K562 (cell line): ENCODE results near the gene WASHC4. TPM values are rescaled to one million over a fixed set of nuclear protein-coding genes. Genes with fewer than 3 reads are reported as not detected.

ENCODE experiments used
- ATAC-seq: fragments of 200-7000 bp; cut with Tn5 transposase; 3 replicates; pipeline ENCODE4 v1.9.1; 2020; ENCODE audit warnings: moderate library complexity
- BruUV-seq: library from RNA; stranded (reverse); fragments of 400-500 nt; replicated peaks from 2 replicates; lab custom pipeline; 2021; lab: Mats Ljungman, UMichigan
- CTCF ChIA-PET: fragments of 300-600 bp; formaldehyde crosslinking; extraction: SDS; loops from one replicate; lab custom pipeline; 2021; ENCODE audit warnings: low intra/inter-chr PET ratio; lab: Yijun Ruan, JAX
- POLR2A ChIA-PET: fragments of 300-600, 350-650 bp; sonication (Branson Sonifier 250); formaldehyde crosslinking; extraction: SDS; loops from one replicate; lab custom pipeline; 2021; ENCODE audit warnings: antibody characterized with exemption, inconsistent platforms; lab: Yijun Ruan, JAX
- DNase-seq, 4 experiments: peaks; one replicate each; pipeline versions ENCODE4 v3.0.0 to v3.0.0-alpha.2; 2011 to 2018; ENCODE audit warnings: low spot score in 3 of 4, mixed read lengths in 3 of 4; ENCODE audit errors: extremely low read depth in 1 of 4
- FAIRE-seq: peaks from 2 replicates; lab custom pipeline; 2011; peaks lifted over from hg19 to GRCh38; lab: Jason Lieb, UNC
- H2AFZ ChIP-seq: 2 replicates; pipeline ENCODE4 v1.6.0; 2011; ENCODE audit warnings: low read depth, low read length, control low read depth, inconsistent platforms
- H3K27ac ChIP-seq: fragments of 200-600 bp; 3 replicates; pipeline ENCODE4 v1.8.0; 2011; ENCODE audit warnings: low read depth, mild to moderate bottlenecking, control low read depth, inconsistent platforms, low read length, moderate library complexity, mixed read lengths; ENCODE audit errors: extremely low read depth
- H3K27me3 ChIP-seq, 2 experiments: fragments of 300-600 bp in 1 of 2; 2 replicates in 1 of 2; 3 replicates in 1 of 2; pipeline versions ENCODE4 v1.6.0 to v1.8.0; 2011; ENCODE audit warnings: inconsistent platforms in 2 of 2, low read length in 2 of 2, mild to moderate bottlenecking in 1 of 2, mixed read lengths in 1 of 2, moderate library complexity in 1 of 2; ENCODE audit not compliant: control insufficient read depth in 2 of 2, insufficient read depth in 2 of 2
- H3K36me3 ChIP-seq: fragments of 300-600 bp; 3 replicates; pipeline ENCODE4 v1.8.0; 2011; ENCODE audit warnings: mild to moderate bottlenecking, low read length, inconsistent platforms; ENCODE audit not compliant: control insufficient read depth, insufficient read depth
- H3K4me1 ChIP-seq, 2 experiments: fragments of 200-600 bp in 1 of 2; replicated peaks in 1 of 2; 2 replicates in 1 of 2; 3 replicates in 1 of 2; pipeline versions ENCODE4 v1.5.1 to v1.8.0; 2011; ENCODE audit warnings: inconsistent platforms in 2 of 2, low read length in 2 of 2, mild to moderate bottlenecking in 1 of 2, mixed read lengths in 1 of 2, moderate library complexity in 1 of 2; ENCODE audit not compliant: control insufficient read depth in 2 of 2, insufficient read depth in 2 of 2
- H3K4me2 ChIP-seq: 2 replicates; pipeline ENCODE4 v1.6.1; 2011; ENCODE audit warnings: low read length, control low read depth, inconsistent platforms, mixed read lengths; ENCODE audit not compliant: insufficient read depth
- H3K4me3 ChIP-seq: fragments of 200-600 bp; sonication (generic), shearing (Covaris generic); 2 replicates; pipeline ENCODE4 v1.5.1; 2016; ENCODE audit warnings: control low read depth, inconsistent platforms
- H3K79me2 ChIP-seq: fragments of 200-600 bp; 3 replicates; pipeline ENCODE4 v1.8.0; 2011; ENCODE audit warnings: low read length, inconsistent platforms; ENCODE audit not compliant: control insufficient read depth, insufficient read depth
- H3K9ac ChIP-seq, 2 experiments: 2 replicates each; pipeline versions ENCODE4 v1.6.0 to v1.6.1; 2011; ENCODE audit warnings: low read depth in 2 of 2, low read length in 2 of 2, control low read depth in 1 of 2, inconsistent platforms in 1 of 2, mild to moderate bottlenecking in 1 of 2, mixed read lengths in 1 of 2; ENCODE audit not compliant: insufficient read depth in 1 of 2
- H3K9me1 ChIP-seq: one replicate; pipeline ENCODE4 v1.6.0; 2011; ENCODE audit warnings: inconsistent platforms, mild to moderate bottlenecking, low read length, moderate library complexity; ENCODE audit not compliant: control insufficient read depth, insufficient read depth
- H3K9me3 ChIP-seq: replicated peaks from 2 replicates; pipeline ENCODE4 v1.5.1; 2011; ENCODE audit warnings: low read depth, low read length, inconsistent platforms; ENCODE audit not compliant: control insufficient read depth, insufficient read depth
- H4K20me1 ChIP-seq: replicated peaks from 2 replicates; pipeline ENCODE4 v1.6.1; 2011; ENCODE audit warnings: low read length, inconsistent platforms, mixed read lengths; ENCODE audit not compliant: control insufficient read depth, insufficient read depth
- CHD1 ChIP-seq: fragments of 200-600 bp; sonication (generic); IDR thresholded peaks from one replicate; pipeline ENCODE4 v1.6.1; 2012; ENCODE audit warnings: mild to moderate bottlenecking, moderate library complexity, low read length, inconsistent platforms
- EP400 ChIP-seq: fragments of 450-650 bp; IDR thresholded peaks from 2 replicates; pipeline ENCODE4 v1.6.1; 2017; ENCODE audit warnings: antibody characterized with exemption, mild to moderate bottlenecking, moderate library complexity
- ETV6 ChIP-seq, 3 experiments: fragments of 150-350 bp in 1 of 3; sonication (generic) in 1 of 3; formaldehyde crosslinking in 1 of 3; IDR thresholded peaks; 2 replicates each; pipeline versions ENCODE4 v1.6.1 to v1.8.0; 2014 to 2022; ENCODE audit warnings: borderline replicate concordance in 2 of 3, low read depth in 2 of 3, antibody characterized with exemption in 1 of 3, low read length in 1 of 3, mild to moderate bottlenecking in 1 of 3, missing genetic modification reagents in 1 of 3
- NR2C1 ChIP-seq, 2 experiments: fragments of 450-650 bp; IDR thresholded peaks; 2 replicates each; pipeline ENCODE4 v1.6.1; 2017; ENCODE audit warnings: mild to moderate bottlenecking in 2 of 2, antibody characterized with exemption in 1 of 2, inconsistent platforms in 1 of 2, missing compliant biosample characterization in 1 of 2, missing genetic modification characterization in 1 of 2
- RBM17 ChIP-seq: fragments of 200-400 bp; formaldehyde crosslinking; IDR thresholded peaks from 2 replicates; pipeline ENCODE4 v1.6.1; 2017; ENCODE audit warnings: low read depth, mild to moderate bottlenecking, low read length, borderline replicate concordance
- ZNF12 ChIP-seq: sonication (generic); formaldehyde crosslinking; IDR thresholded peaks from 2 replicates; pipeline ENCODE4 v1.4.0; 2020; ENCODE audit warnings: mild to moderate bottlenecking, missing genetic modification reagents
- ZNF239 ChIP-seq: fragments of 250-450 bp; sonication (Bioruptor Pico); IDR thresholded peaks from 2 replicates; pipeline ENCODE4 v1.4.0; 2020; ENCODE audit warnings: mild to moderate bottlenecking
- WGBS: fragments of 100-300 bp; shearing (Covaris generic); methylation state at CpG from one replicate; pipeline ENCODE4 v1.1.6; 2016; ENCODE audit warnings: low coverage, mixed read lengths; ENCODE audit not compliant: insufficient coverage; ENCODE audit errors: missing lambda C conversion rate; 5-methylcytosine and 5-hydroxymethylcytosine counted together
- in situ Hi-C: fragments of 300-500 bp; cut with MboI; formaldehyde crosslinking; loops from 4 replicates; pipeline ENCODE4 v1.15.0; 2018; ENCODE audit warnings: inconsistent platforms, mixed read lengths
- intact Hi-C: fragments of 100-400 bp; cut with micrococcal nuclease; formaldehyde crosslinking; loops from 2 replicates; pipeline ENCODE4 v1.14.2; 2022
- polyA plus RNA-seq, 8 experiments: library from polyadenylated mRNA; depleted of rRNA in 4 of 8; stranded (reverse) in 5 of 8; unstranded in 3 of 8; fragments of >200 nt; fragmentation: Nextera tagmentation in 2 of 8; fragmentation: Illumina TruSeq in 1 of 8; extraction: Ambion mirVana in 2 of 8; extraction: Trizol in 1 of 8; gene quantifications; 2 replicates each; pipeline versions ENCODE4 v1.2.1 to v1.2.3, GENCODE V29; 2011 to 2014; ENCODE audit warnings: inconsistent platforms in 1 of 8, missing spikeins in 1 of 8
- total RNA-seq, 7 experiments: library from RNA; depleted of rRNA in 6 of 7; stranded (reverse); fragments of >200 nt in 6 of 7; fragmentation: Illumina TruSeq in 2 of 7; extraction: Trizol in 2 of 7; gene quantifications; 2 replicates each; pipeline versions ENCODE4 v1.2.1 to v1.2.3, GENCODE V29; 2011 to 2021; ENCODE audit warnings: low replicate concordance in 1 of 7
- TF ChIP-seq, protein P1 (sequence below): sonication (generic); formaldehyde crosslinking; IDR thresholded peaks from 2 replicates; pipeline ENCODE4 v1.8.0; 2023; ENCODE audit warnings: mild to moderate bottlenecking, missing genetic modification reagents
- TF ChIP-seq, protein P2 (sequence below): fragments of 450-650 bp; IDR thresholded peaks from 2 replicates; pipeline ENCODE4 v1.6.1; 2016
- TF ChIP-seq, protein P3 (sequence below), 2 experiments: fragments of 450-650 bp; conservative IDR thresholded peaks; 2 replicates each; pipeline ENCODE4 v1.6.1; 2017; ENCODE audit warnings: mild to moderate bottlenecking in 2 of 2, moderate library complexity in 2 of 2

WASHC4 gene
- total and polyA plus RNA-seq, 9 of the 15 experiments (the other 6 are each of a cell fraction or from before 2014, with no cell fraction given): 12.5 to 38.5 (median 21.3) TPM

DNA sequence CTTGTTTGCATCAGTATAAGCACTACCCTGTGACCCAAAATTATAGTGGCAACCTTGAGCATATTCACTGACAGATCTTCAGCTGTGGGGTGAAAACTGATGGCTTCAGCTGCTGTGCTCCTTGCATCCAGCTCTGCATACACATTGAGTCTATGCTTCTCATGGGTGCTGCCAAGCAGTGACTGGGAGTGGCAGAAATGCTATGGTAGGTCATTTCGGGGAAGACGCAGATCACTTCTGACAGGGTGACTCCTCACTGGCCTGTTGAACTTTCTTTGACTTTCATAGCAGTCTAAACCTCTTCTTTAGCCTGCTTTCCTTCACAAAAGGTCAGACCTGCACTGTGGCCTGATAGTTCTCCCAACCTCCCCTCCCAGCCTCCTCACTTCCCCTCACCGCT, 17.7 kb upstream of the WASHC4 start:
- intact Hi-C loops: no loop called here
- in situ Hi-C loops: no loop called here
- Histone ChIP-seq H3K9me3 (no peaks in the 10 kb centered on the region; the same call in 1 of the 2 replicates), H3K36me3 (no peaks in the 10 kb centered on the region), H3K4me2 (no peak overlapping the region), H3K27ac (no peak overlapping the region), H3K79me2 (no peaks in the 10 kb centered on the region), H4K20me1 (no peaks in the 10 kb centered on the region), H3K9ac (no peak overlapping the region), H3K4me3 (no peak overlapping the region), H3K9me1 (no peaks in the 10 kb centered on the region), H3K4me1 (no peaks in the 10 kb centered on the region; a peak in 1 of 5 replicates)
- CTCF ChIA-PET: no interaction called here
- FAIRE-seq (no peak), DNase-seq (no peak), ATAC-seq (peak; percentile 53)
- WGBS: 65% methylated on average over 3 of the region's 3 CpGs
- TF ChIP-seq, protein P1, sequence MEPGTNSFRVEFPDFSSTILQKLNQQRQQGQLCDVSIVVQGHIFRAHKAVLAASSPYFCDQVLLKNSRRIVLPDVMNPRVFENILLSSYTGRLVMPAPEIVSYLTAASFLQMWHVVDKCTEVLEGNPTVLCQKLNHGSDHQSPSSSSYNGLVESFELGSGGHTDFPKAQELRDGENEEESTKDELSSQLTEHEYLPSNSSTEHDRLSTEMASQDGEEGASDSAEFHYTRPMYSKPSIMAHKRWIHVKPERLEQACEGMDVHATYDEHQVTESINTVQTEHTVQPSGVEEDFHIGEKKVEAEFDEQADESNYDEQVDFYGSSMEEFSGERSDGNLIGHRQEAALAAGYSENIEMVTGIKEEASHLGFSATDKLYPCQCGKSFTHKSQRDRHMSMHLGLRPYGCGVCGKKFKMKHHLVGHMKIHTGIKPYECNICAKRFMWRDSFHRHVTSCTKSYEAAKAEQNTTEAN (CRISPR knock-in tag): no peak
- TF ChIP-seq, all 486 proteins: peak for 0
- no TSS peak for BruUV-seq
- POLR2A ChIA-PET: interaction anchor here (1.5 kb wide), 1 partner anchor 18 kb away, joined by 3 read pairs; the partner anchor contains the start of gene WASHC4
- H2AFZ ChIP-seq: peak overlapping the region; percentile 75
- H3K27me3 ChIP-seq: no peaks in the 10 kb centered on the region; a peak in 2 of 5 replicates

DNA sequence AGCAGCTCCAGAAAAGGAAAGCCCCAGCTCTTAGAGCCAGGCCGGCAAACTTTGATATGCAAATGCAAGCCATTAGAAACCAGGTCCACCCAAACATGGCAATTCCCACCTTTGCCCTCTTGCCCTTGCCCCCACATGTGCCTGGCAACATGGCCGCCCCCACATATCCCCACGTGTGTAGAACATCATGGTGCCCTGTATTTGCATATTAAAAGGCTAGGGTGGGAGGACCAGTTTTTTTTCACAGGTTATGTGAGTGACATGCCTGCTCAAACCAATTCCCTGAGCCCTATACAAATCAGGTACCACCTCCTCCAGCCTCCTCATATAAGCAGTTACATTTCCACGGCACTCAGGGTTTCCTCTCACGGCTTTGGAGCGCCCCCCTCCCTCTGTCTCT, 17.2 kb upstream of the WASHC4 start:
- Histone ChIP-seq H3K4me3 (no peak overlapping the region), H2AFZ (peak overlapping the region; percentile 75), H3K9ac (no peak overlapping the region), H3K79me2 (no peaks in the 10 kb centered on the region), H3K27ac (no peak overlapping the region), H3K9me3 (no peaks in the 10 kb centered on the region; the same call in 1 of the 2 replicates), H3K9me1 (no peaks in the 10 kb centered on the region), H3K4me2 (no peak overlapping the region), H3K27me3 (no peaks in the 10 kb centered on the region; a peak in 2 of 5 replicates), H3K36me3 (no peaks in the 10 kb centered on the region), H3K4me1 (no peaks in the 10 kb centered on the region; a peak in 1 of 5 replicates), H4K20me1 (no peaks in the 10 kb centered on the region)
- DNase-seq (no peak), ATAC-seq (peak; percentile 71), FAIRE-seq (no peak)
- intact Hi-C loops (no loop called here), in situ Hi-C loops (no loop called here)
- ChIA-PET POLR2A (interaction anchor here (1.5 kb wide), 1 partner anchor 17 kb away, joined by 3 read pairs; the partner anchor contains the start of gene WASHC4), CTCF (no interaction called here)
- BruUV-seq: no TSS peak
- WGBS: 23% methylated on average over 6 of the region's 6 CpGs
- peak; percentile 19; the same call in 1 of the 2 replicates for TF ChIP-seq NR2C1 (IDR thresholded peaks at IDR 0.05)
- TF ChIP-seq NR2C1 (tag; IDR thresholded peaks at IDR 0.05): peak; percentile 37; the same call in 1 of the 2 replicates
- TF ChIP-seq, protein P2, sequence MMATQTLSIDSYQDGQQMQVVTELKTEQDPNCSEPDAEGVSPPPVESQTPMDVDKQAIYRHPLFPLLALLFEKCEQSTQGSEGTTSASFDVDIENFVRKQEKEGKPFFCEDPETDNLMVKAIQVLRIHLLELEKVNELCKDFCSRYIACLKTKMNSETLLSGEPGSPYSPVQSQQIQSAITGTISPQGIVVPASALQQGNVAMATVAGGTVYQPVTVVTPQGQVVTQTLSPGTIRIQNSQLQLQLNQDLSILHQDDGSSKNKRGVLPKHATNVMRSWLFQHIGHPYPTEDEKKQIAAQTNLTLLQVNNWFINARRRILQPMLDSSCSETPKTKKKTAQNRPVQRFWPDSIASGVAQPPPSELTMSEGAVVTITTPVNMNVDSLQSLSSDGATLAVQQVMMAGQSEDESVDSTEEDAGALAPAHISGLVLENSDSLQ: peak; percentile 82
- TF ChIP-seq, protein P3, sequence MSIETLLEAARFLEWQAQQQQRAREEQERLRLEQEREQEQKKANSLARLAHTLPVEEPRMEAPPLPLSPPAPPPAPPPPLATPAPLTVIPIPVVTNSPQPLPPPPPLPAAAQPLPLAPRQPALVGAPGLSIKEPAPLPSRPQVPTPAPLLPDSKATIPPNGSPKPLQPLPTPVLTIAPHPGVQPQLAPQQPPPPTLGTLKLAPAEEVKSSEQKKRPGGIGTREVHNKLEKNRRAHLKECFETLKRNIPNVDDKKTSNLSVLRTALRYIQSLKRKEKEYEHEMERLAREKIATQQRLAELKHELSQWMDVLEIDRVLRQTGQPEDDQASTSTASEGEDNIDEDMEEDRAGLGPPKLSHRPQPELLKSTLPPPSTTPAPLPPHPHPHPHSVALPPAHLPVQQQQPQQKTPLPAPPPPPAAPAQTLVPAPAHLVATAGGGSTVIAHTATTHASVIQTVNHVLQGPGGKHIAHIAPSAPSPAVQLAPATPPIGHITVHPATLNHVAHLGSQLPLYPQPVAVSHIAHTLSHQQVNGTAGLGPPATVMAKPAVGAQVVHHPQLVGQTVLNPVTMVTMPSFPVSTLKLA (conservative IDR thresholded peaks at IDR 0.05): 0 out of 4 replicates have a peak, but pooled peaks of 1 of the 2 experiments have one; percentile 14
- no peak for TF ChIP-seq ZNF12 (CRISPR knock-in tag)
- no peak for TF ChIP-seq RBM17
- peak; percentile 22; the same call in 1 of the 2 replicates for TF ChIP-seq EP400
- TF ChIP-seq ETV6 (IDR thresholded peaks at IDR 0.05; ENCODE audit: borderline replicate concordance in 1 of 2, low read depth in 2 of 2, low read length in 1 of 2): no peak
- no peak for TF ChIP-seq ETV6 (CRISPR knock-in tag; IDR thresholded peaks at IDR 0.05; ENCODE audit: borderline replicate concordance)
- no peak for TF ChIP-seq CHD1
- no peak for TF ChIP-seq ZNF239
